SHP77 treated with DMSO at 0.1 percent for 48 hours (cell line): ENCODE results near the gene LRFN2.

ENCODE experiments used
- DNase-seq: peaks from one replicate; lab custom pipeline; 2025; lab: John Stamatoyannopoulos, UW

Gene LRFN2

DNA sequence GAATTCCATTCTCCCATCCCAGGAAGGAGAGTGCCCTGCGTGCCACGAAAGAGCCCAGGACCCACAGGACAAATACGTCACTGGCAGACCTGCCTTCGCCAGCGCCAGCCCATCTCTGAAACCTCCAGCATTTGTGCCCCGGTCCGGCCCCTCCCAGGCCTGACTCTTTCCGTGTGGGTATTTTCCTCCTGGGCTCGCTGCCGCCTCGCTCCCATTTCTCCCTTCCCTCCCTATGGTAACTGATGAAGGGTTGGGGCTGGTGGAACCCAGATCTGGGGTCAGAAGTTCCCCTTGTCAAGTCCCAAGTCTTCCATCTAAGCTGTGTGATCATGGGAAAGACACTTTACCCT, 208.5 kb downstream of the LRFN2 start:
- DNase-seq = no peak

DNA sequence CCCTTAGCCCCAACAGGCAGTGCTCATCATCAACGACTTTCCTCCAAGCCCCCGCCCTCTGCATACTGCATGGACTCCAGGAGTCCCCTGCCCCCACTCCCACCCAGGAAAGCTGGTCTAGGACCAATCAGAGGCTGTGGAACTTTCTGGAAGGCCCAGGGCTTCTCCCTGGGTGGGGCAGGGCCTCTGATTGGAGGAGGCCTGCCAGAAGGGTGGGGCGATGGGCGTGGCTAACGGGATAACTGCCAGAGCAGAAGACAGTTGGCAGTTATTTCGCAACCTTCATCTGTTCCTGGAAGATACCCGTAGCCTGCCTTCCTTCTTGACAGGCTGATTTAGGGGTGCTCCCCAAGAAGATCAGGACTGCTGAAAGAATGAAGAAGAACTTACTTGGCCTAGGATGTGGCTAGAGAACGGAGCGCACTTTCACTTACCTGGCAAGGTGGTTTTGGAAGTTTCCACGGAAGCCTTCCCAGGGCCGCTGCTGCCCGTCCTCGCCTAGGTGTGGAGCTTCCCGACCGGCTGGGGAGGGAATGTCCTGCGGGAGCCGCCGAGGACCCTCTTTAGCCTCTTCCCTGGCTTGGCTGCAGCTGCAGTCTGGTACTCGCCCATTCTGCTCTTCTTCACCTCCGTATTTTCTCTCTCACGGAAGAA, 209.0 kb downstream of the LRFN2 start:
- no peak for DNase-seq

DNA sequence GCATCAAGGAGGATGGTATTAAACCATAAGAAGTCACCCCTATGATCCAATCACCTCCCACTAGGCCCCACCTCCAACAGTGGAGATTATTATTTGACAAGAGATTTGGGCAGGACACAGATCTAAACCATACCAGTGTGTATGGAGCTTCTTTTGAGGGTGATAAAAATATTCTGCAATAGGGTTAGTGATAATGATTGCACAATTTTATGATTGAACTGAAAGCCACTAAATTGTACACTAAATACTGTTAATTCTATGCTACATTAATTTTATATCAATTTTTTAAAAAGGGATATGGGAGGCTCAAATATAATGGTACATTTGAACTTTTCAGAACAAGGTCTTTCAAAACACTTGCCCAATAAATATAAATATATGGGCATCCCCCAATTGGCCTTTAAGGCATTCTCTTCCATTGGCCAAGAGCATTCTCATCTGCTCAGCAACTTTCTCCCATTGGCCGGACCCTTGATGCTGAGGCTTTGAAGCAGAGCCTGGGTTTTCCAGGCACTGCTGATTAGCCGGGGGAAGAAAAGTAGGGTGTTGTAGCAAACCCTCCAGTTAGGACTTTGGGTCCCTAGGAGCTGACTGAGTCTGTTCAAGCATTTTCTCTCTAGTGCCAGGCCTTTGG, 209.9 kb downstream of the LRFN2 start:
- no peak for DNase-seq

DNA sequence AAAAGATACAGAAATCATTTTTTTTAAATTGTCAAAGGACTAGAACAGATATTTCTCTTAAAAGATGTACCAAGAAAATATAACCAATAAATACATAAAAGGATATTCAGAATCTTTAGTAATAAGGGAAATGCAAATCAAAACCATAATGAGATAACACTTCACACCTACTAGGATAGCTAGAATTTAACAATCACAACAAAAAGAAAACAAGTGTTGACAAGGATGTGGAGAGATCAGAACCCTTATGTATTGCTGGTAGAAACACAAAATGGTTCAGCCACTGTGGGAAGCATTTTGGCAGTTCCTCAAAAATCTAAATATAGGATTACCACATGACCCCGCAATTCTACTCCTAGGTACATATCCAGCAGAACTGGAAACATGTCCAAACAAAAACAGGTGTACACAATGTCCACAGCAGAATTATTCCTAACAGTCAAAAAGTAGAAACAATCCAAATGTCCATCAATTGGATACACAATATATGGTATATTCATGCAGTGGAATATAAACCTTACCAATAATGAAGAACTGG, 211.0 kb downstream of the LRFN2 start:
- no peak for DNase-seq

DNA sequence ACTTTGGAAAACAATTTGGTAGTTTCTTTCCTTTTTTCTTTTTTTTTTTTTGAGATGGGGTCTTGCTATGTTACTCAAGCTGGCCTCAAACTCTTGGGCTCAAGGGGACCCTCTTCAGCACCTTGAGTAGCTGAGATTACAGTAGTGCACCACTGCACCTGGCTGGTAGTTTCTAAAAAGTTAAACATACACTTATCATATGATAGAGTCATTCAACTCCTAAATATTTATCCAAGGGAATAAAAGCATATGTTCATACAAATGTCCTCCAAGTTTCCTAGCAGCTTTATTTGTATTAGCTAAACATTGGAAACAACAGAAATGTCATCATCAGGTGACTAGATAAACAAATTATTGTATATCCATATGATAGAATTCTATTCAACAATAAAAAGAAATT, 213.9 kb downstream of the LRFN2 start:
- DNase-seq = no peak

DNA sequence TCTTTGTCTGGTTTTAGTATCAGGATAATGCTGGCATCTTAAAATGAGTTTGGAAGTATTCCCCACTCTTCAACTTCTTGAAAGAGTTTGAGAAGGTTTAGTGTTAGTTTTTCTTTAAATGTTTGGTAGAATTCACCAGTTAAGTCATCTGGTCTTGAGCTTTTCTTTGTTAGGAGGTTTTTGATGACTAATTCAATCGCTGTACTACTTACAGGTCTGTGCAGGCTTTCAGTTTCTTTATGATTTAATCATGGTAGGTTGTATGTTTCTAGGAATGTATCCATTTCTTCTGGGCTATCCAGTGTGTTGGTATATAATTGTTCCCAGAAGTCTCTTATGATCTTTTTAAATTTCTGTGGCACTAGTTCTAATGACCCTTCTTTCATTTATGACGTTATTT, 215.5 kb downstream of the LRFN2 start:
- no peak for DNase-seq

DNA sequence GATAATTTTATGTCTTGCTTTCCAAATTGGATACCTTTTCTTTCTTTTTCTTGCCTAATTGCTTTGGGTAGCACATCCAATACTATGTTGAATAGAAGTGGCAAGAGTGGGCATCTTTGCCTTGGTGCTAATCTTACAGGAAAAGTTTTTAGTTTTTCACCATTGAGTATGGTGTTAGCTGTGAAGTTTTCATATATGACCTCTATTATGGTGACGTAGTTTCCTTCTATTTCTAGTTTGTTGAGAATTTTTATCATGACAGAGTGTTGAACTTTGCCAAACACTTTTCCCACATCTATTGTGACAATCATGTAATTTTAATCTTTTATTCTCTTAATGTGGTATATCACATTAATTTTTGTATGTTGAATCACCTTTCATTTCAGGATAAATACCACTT, 216.1 kb downstream of the LRFN2 start:
- no peak for DNase-seq

DNA sequence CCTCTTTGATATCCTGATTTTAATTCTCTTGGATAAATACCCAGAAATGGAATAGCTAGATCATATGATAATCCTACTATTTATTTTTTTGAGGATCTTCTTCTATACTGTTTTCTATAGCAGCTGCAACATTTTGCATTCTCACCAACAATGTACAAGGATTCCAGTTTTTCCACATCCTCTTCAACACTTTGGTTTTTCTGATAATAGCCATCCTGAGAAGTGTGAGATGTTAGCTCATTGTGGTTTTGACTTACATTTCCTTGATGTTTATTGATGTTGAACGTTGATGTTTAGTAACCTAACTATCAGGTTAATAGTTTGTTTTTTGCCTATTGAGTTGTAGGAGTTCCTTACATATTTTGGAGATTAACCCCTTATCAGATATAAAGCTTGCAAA, 217.3 kb downstream of the LRFN2 start:
- DNase-seq = no peak

DNA sequence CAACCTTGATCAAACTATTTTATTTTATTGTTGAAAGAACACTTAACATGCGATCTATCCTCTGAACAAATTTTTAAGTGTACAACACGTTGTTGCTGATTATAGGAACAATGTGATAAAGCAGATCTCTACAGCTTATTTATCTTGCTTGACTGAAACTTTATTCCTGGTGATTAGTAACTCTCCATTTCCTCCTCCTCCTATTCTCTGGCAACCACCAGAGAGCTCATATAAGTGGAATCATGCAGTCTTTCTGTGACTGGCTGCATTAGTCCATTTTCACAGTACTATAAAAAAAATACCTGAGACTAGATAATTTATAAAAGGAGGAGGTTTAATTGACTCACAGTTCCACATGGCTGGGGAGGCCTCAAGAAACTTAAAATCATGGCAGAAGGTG, 218.1 kb downstream of the LRFN2 start:
- no peak for DNase-seq

DNA sequence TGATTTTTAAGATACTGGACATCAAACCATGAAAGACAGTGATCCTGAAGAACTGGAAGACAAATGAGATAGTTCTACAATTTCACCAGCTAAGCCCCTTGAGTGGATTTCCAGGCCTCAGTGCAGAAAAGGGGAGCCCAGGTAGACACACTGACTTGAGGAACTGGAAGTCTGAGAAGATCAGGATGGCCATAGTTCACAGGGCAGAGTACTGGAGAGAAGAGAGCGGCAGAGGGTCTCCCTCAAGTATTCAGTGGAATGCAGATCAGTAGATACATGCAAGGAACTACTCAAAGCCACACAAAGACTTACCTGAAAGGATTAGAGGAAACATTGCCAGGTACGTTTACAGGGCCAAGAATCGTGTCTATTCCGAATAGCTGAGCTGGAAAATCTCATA, 224.3 kb downstream of the LRFN2 start:
- no peak for DNase-seq

DNA sequence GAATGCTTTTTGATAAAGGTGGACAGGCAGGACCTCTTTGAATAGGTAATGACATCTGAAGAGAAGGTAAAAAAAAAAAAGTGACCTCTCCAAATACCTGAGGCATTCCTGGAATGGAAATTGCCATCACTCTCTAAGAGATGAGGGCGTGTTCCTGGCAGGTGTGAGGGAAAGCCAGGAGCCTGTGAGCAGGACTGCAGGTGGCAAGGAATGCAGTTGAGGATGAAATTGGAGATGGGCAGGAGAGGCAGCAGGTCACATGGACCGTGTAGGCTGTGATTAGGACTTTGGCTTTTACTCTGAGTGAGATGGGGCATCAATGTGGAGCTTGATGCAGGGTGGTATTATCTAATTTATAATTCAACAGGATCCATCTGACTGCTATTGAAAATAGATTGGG, 227.4 kb downstream of the LRFN2 start:
- DNase-seq = no peak

DNA sequence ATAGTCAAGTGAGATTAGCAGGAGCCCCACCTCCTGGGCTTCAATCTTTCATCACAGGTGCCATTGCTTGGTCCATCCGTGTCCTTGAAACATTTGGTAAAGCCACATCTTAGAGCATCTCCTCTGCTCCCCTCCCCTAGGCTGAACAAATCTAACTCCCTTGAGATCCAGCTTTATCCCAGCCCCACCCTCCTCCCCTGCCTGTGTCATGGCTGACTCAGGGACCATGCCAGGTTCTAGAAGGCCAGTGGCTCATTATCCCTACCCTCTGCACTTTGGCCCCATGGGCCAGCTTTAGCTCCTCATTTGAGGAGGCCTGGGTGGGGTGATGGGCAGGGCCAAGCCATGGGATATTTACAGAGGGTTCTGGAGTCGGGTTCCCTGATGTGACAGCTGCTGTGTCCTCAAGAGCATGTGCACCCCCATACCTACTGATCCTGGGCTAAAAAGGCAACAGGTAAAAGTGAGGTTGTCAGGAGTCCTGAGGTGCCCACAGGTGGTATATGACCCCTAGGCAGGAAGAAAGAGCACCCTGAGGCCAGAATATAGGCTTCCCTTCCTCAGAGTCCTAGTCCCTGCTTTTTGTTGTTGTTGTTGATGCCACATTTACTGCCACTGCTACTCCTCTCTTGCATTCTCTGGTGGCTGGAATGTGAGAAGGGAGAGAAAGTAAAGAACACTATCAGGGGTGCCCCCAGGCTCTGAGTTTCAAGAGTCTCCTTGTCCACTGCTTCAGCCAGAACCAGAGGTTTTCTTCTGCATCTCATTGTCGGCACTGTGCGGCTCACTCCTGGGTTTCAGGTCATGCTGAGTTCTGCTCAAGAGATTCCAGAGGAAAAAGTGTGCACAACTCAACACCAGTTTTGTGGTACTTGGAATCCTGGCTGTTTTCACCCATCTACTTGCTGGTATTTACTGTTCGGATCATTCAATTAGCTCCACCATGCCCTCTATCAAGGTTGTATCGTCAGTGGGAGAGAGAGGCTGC, 228.4 kb downstream of the LRFN2 start:
- no peak for DNase-seq

DNA sequence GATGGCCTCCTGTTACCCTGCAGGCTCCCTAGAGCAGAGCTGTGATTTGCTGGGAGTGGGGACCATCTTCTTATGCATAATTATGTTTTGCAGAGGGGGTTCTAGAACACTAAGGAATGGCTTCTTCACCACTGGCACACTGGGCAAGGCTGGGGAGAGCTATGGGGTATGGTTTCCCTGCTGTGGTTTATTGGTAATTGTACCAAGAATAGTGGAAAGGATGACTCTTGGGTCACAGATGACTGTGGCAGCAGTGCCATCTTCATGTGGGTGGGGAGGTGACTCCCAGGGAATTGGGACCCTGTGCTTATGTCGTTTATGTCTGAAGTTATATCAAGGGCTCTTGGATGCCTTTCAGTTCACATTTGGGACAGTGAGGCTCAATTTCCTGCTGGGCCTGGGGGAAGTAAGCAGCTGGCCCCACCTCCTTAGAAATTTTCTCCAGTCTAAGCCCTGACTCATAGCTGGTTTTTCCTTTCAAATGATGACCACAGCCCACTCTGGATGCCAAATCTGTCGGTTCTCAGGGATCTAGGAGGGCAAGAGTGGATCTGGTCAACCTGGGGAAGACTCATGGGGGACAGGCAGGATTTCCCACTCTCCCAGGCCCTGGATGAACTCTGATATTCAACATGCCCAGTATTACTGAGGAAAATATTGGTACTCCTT, 230.8 kb downstream of the LRFN2 start:
- DNase-seq = no peak

DNA sequence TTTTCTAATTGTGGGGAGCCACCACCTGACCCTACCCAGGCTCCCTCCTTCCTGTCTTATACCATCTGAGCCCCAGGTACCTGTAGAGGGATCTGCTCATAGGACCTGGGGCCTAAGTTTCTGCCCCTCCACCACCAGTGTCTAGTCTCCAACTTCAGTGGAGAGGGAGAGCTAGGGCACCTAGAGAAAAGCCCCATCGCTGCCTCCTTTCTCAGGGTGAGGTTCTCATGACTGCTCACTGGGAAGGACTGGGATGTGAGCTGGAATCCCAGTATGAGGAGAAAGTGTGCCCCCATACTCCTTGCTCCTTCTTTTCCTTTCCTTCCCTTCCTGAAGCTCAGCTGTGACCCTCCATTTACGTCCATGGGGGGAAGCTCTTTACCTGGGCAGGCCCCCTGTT, 231.6 kb downstream of the LRFN2 start:
- no peak for DNase-seq

DNA sequence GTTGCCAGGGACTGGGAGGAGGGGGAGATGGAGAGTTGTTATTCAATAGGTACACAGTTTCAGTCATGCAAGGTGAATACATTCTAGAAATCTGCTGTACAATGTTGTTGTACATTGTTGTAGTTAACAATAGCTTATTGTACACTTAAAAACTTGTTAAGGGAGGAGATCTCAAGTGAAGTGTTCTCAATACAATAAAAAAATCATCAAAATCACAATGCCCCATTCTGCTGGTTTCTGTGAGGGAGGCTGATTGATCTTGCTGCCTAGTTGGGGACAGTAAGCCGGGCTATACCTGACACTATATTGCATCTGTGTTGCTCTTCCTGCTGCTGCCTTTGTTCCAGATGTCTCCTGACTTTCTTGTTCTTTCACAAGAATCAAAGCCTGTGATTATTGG, 232.1 kb downstream of the LRFN2 start:
- no peak for DNase-seq

DNA sequence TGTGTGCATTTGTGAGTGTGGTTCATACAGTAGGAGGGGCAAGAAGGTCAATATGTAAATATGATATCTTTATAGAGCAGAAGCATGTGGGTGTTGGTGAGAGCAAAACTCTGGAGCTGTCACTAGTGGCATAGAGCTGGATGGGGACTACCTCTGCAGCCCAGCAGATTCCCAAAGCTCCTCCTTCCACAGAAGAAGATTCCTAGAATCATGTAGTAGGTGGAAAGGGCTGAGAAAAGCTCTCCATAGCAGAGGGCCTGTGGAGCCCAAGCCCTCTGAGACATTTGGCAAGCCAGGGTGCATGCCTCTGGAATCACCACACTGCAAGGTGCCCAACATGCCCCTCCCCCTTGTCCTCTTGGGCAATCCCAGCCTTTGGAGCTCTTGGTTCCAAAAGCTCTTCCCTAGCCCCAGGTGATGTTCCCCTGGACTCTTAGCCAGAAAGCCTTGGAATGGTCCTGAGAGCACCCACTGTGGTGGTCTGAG, 233.2 kb downstream of the LRFN2 start:
- DNase-seq = no peak

DNA sequence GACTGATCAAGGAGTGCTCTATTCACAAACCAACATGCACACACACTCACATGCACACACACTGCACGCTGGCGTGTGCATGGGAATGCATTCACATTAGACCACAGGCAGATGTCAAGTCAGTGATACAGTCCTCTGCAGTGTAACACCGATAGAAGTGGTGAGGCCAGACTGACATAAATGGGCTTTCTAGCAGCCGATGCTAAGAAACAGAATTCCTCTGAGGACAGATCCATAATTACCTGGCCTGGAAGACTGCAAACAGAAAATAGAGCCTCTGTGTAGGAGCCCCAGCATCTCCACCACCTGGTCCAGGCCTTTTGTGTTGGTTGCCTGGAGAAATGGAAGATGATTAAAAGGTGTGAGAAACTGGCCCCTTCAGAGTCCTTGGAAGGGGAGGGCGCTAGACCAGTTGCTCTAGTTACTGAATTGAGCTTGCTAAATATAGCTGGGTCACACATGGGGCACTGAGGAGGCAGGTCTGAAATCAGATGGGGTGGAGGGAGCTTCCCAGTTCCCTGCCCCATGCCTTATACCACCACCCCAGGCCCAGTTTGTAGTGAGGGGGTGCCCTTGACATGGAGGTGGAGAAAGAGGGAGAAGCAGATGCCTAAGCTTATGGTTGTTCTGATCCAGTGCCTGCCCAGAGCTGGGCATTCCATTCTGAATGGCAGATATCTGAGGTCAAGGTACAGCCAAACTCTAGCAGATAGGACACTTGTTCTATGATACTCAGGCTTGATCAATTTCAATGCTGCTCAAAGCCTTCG, 233.8 kb downstream of the LRFN2 start:
- DNase-seq = no peak

DNA sequence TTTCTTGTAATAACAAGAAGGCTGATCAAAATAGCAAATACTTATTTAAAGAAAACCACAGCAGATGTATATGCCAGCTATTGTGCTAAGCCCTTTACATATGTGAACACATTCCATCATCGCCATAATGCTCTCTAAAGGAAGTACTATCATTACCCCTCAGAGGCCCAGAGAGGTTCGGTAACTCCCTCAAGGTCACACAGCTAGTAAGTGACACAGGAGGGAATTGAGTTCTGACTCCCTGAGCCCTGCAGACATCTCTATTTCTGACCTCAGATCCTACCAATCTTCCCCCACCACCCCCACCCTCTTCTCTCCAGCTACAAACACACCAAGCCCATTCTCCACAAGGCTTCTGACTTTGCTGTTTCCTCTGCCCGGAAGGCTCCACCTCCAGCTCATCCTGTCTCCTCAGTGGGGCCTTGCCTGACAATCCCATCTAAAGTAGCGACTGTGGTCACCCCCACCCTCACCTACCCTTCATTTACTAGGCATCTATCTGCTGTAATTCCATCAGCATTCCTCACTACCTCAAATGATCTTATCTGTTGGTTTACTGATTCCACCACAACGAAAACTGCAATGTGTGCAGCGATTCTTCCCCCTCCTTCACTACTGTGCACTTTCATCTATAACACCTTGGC, 234.5 kb downstream of the LRFN2 start:
- no peak for DNase-seq

DNA sequence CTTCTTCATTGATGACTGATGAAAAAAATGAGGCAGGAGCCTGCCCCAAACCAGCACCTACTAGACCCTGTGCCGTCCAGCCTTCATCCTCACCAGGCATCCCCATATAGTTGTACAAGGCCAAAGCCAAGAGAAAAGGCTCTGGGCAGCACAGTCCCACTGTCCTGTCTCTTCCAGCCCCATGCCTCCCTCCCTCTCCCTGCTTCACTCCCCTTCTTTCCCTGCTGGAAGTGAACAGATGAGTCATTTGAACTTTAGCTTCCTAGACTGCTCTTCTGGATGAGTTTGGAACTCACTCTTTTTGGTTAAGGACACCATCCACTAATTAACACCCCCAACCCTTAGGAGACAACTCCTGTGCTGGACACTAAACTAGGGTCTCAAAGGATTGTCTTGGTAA, 235.2 kb downstream of the LRFN2 start:
- DNase-seq = no peak

DNA sequence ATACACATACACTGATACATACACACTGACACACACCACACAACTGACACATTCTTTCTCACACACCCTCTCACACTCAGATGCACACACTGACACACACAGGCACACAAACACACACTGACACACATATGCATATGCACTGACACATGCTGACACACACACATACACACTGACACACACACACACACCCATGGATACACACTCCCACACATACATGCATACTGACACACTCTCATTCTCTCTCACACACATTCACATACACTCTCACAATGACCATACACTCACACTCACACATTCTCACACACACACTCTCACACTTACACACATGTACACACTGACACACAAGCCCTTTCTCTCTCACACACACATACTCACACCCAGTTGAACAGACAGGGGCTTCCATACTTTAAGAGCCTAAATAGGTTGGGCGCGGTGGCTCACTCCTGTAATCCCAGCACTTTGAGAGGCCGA, 236.4 kb downstream of the LRFN2 start:
- DNase-seq = no peak
